Endothelial cell (in vitro differentiated cells): ENCODE data around the gene LMO1. TPM values are rescaled to one million over a fixed set of nuclear protein-coding genes. Genes with fewer than 3 reads are reported as not detected.

Experiments used
- DNase-seq: peaks from one replicate; pipeline ENCODE4 v3.0.0; 2021; ENCODE audit warnings: low spot score
- H3K27ac Mint-ChIP-seq: one replicate; pipeline ENCODE4 v1.8.0; 2021; ENCODE audit warnings: mixed read lengths, inconsistent platforms; ENCODE audit not compliant: unreplicated experiment
- H3K27me3 Mint-ChIP-seq: one replicate; pipeline ENCODE4 v1.8.0; 2021; ENCODE audit warnings: mild to moderate bottlenecking, moderate library complexity, mixed read lengths, inconsistent platforms; ENCODE audit not compliant: unreplicated experiment
- H3K36me3 Mint-ChIP-seq: one replicate; pipeline ENCODE4 v1.8.0; 2021; ENCODE audit warnings: mild to moderate bottlenecking, low read depth, mixed read lengths, inconsistent platforms; ENCODE audit not compliant: unreplicated experiment
- H3K4me1 Mint-ChIP-seq: one replicate; pipeline ENCODE4 v1.8.0; 2021; ENCODE audit warnings: mild to moderate bottlenecking, mixed read lengths, inconsistent platforms; ENCODE audit not compliant: unreplicated experiment
- H3K4me3 Mint-ChIP-seq: one replicate; pipeline ENCODE4 v1.8.0; 2021; ENCODE audit warnings: mild to moderate bottlenecking, mixed read lengths, inconsistent platforms; ENCODE audit not compliant: unreplicated experiment
- H3K9me3 Mint-ChIP-seq: one replicate; pipeline ENCODE4 v1.8.0; 2021; ENCODE audit warnings: mixed read lengths, inconsistent platforms; ENCODE audit not compliant: unreplicated experiment
- CTCF ChIP-seq: fragments of 200-600 bp; sonication (generic); IDR thresholded peaks from one replicate; pipeline ENCODE4 v1.5.0; 2021; ENCODE audit warnings: antibody characterized with exemption; ENCODE audit not compliant: unreplicated experiment
- total RNA-seq: library from RNA; stranded (reverse); fragmentation: NEBNext Ultra II Directional; extraction: Animal tissue kit (Norgen Biotek cat#: 25700); gene quantifications from one replicate; pipeline ENCODE4 v1.2.1, GENCODE V29; 2021; ENCODE audit not compliant: unreplicated experiment

Gene LMO1
- total RNA-seq, 1 donor from 2014 or later = not detected

GRCh38 chr11:8224711-8225110, 39.0 kb downstream of the LMO1 start:
- H3K4me3 Mint-ChIP-seq = no peak overlapping the region
- H3K27me3 Mint-ChIP-seq = peaks cover 9% of the 10 kb centered on the region
- H3K4me1 Mint-ChIP-seq = no peaks in the 10 kb centered on the region
- no peaks in the 10 kb centered on the region for H3K9me3 Mint-ChIP-seq
- no peak for TF ChIP-seq CTCF
- no peaks in the 10 kb centered on the region for H3K36me3 Mint-ChIP-seq
- no peak overlapping the region for H3K27ac Mint-ChIP-seq
- no peak for DNase-seq

GRCh38 chr11:8224161-8224591, 39.5 kb downstream of the LMO1 start:
- Mint-ChIP-seq H3K9me3 (no peaks in the 10 kb centered on the region), H3K4me3 (no peak overlapping the region)

GRCh38 chr11:8223513-8223900, 40.2 kb downstream of the LMO1 start:
- DNase-seq = no peak
- H3K27ac Mint-ChIP-seq = no peak overlapping the region
- H3K27me3 Mint-ChIP-seq = peaks cover 13% of the 10 kb centered on the region
- H3K4me3 Mint-ChIP-seq = no peak overlapping the region
- no peaks in the 10 kb centered on the region for H3K9me3 Mint-ChIP-seq
- TF ChIP-seq CTCF = no peak
- peaks cover 3% of the 10 kb centered on the region for H3K4me1 Mint-ChIP-seq
- H3K36me3 Mint-ChIP-seq = no peaks in the 10 kb centered on the region

More at GRCh38 chr11:8224161-8224591, 39.5 kb downstream of the LMO1 start:
- DNase-seq = no peak
- Mint-ChIP-seq H3K4me1 (no peaks in the 10 kb centered on the region), H3K36me3 (no peaks in the 10 kb centered on the region), H3K27ac (no peak overlapping the region), H3K27me3 (peaks cover 11% of the 10 kb centered on the region)
- no peak for TF ChIP-seq CTCF

- peaks cover 7% of the 10 kb centered on the region for H3K4me1 Mint-ChIP-seq
- no peak for TF ChIP-seq CTCF
- no peak overlapping the region for H3K27ac Mint-ChIP-seq
- DNase-seq = no peak
- H3K27me3 Mint-ChIP-seq = peaks cover 13% of the 10 kb centered on the region
- no peaks in the 10 kb centered on the region for H3K36me3 Mint-ChIP-seq
- no peaks in the 10 kb centered on the region for H3K9me3 Mint-ChIP-seq
- H3K4me3 Mint-ChIP-seq = no peak overlapping the region
Measured at GRCh38 chr11:8222820-8223512, 40.7 kb downstream of the LMO1 start.

GRCh38 chr11:8221917-8222495, 41.7 kb downstream of the LMO1 start:
- Mint-ChIP-seq H3K27ac (no peak overlapping the region), H3K27me3 (peaks cover 13% of the 10 kb centered on the region), H3K4me1 (peaks cover 8% of the 10 kb centered on the region), H3K4me3 (no peak overlapping the region), H3K36me3 (no peaks in the 10 kb centered on the region), H3K9me3 (no peaks in the 10 kb centered on the region)
- TF ChIP-seq CTCF = no peak
- DNase-seq = no peak
